Measurements from ENCODE around the gene HADHA. TPM values are rescaled to one million over a fixed set of nuclear protein-coding genes. Genes with fewer than 3 reads are reported as not detected.

HADHA gene
- total RNA-seq, 1 experiment from 2014 or later = 112 TPM

GRCh38 chr2:26196683-26197418 lies 47.6 kb downstream of the HADHA start:
- Histone ChIP-seq H3K4me1 (ENCODE audit: insufficient read depth, low read length) (no peaks in the 10 kb centered on the region), H3K79me2 (ENCODE audit: insufficient read depth, low read length) (no peaks in the 10 kb centered on the region), H3K9me3 (ENCODE audit: control insufficient read depth, low read depth, low read length) (no peaks in the 10 kb centered on the region), H2BK5ac (ENCODE audit: insufficient read length, low read length) (no peak overlapping the region), H3T11ph (ENCODE audit: low read length) (no peak overlapping the region), H2BK15ac (ENCODE audit: low read depth, low read length) (no peak overlapping the region), H4K8ac (replicated peaks; ENCODE audit: insufficient read length, low read depth, low read length) (no peak overlapping the region), H2BK20ac (ENCODE audit: low read depth, low read length, poor library complexity, severe bottlenecking) (no peak overlapping the region), H4K5ac (ENCODE audit: insufficient read length, low read depth, low read length) (no peak overlapping the region), H3K4ac (ENCODE audit: low read depth, low read length) (no peak overlapping the region), H3K23ac (ENCODE audit: insufficient read length, low read depth, low read length) (no peak overlapping the region), H4K20me1 (ENCODE audit: control insufficient read depth, insufficient read depth, insufficient read length) (no peaks in the 10 kb centered on the region), H2AFZ (ENCODE audit: low read length) (no peak overlapping the region), H2AK5ac (ENCODE audit: insufficient read length, low read length) (no peak overlapping the region), H3K79me1 (ENCODE audit: insufficient read depth, low read depth, low read length, poor library complexity, severe bottlenecking) (no peaks in the 10 kb centered on the region), H3K23me2 (ENCODE audit: insufficient read length, low read depth, low read length, poor library complexity, severe bottlenecking) (no peaks in the 10 kb centered on the region), H3K27ac (ENCODE audit: insufficient read length, low read depth, low read length) (no peak overlapping the region), H3K4me2 (ENCODE audit: insufficient read depth, insufficient read length, low read length) (no peak overlapping the region), H3K27me3 (ENCODE audit: insufficient read depth, low read length) (no peaks in the 10 kb centered on the region), H3K14ac (ENCODE audit: insufficient read depth, low read length) (no peak overlapping the region), H3K56ac (ENCODE audit: insufficient read length, low read depth, low read length) (no peak overlapping the region), H2BK12ac (ENCODE audit: insufficient read length, low read depth, low read length) (no peak overlapping the region), H2BK120ac (ENCODE audit: low read depth, low read length, poor library complexity, severe bottlenecking) (no peak overlapping the region), H4K91ac (ENCODE audit: insufficient read length, low read depth, low read length) (no peak overlapping the region), H3K18ac (ENCODE audit: insufficient read length, low read depth, low read length) (no peak overlapping the region), H3K9ac (ENCODE audit: extremely low read depth, insufficient read length, low read length) (no peak overlapping the region)
- Mint-ChIP-seq H3K4me1 (no peaks in the 10 kb centered on the region), H3K27ac (no peak overlapping the region; a peak in 1 of 7 replicates), H3K36me3 (ENCODE audit: insufficient read depth in 1 of 3, low read depth in 3 of 3) (peaks cover 21 to 85% (median 69%) of the 10 kb centered on the region in 3 experiments; a peak in 6 of 7 replicates), H3K9me3 (no peaks in the 10 kb centered on the region), H3K27me3 (ENCODE audit: low read depth) (no peaks in the 10 kb centered on the region; the same call in 1 of the 2 replicates), H3K4me3 (no peak overlapping the region)
- no peak for DNase-seq
- no peak for TF ChIP-seq CTCF (conservative IDR thresholded peaks at IDR 0.05)
- no CpG with 5 or more reads among the region's 9 CpGs for WGBS (ENCODE audit: extremely low coverage, insufficient read length, low lambda C conversion rate)

All from H9 (cell line).